Stimulated activated memory B cell treated with anti-CD40 and anti-IgM and Interleukin-4, amounts not matched to agents 10 μg/mL and 1 μg/mL and 100 μg/mL, for 72 hours (primary cell): Measurements from ENCODE around the gene BPIFB2.
A peak's percentile ranks its signal among the peaks of the same experiment; 100 is the strongest.
"Not testable (repeated sequence)": the region's sequence is repeated elsewhere in the genome, so short reads cannot be mapped to it uniquely, and the experiment has no call there.

Experiments
- ATAC-seq: fragments of 150-1000 bp; cut with Tn5 transposase; 2 replicates; pipeline ENCODE4 v1.10.0; 2021
- H3K27ac Mint-ChIP-seq: one replicate; pipeline ENCODE4 v1.8.0; 2022; ENCODE audit warnings: mild to moderate bottlenecking, mixed read lengths
- H3K27me3 Mint-ChIP-seq: one replicate; pipeline ENCODE4 v1.8.0; 2022; ENCODE audit warnings: mixed read lengths
- H3K36me3 Mint-ChIP-seq: one replicate; pipeline ENCODE4 v1.8.0; 2022; ENCODE audit warnings: mixed read lengths
- H3K4me1 Mint-ChIP-seq: one replicate; pipeline ENCODE4 v1.8.0; 2022; ENCODE audit warnings: mixed read lengths
- H3K4me3 Mint-ChIP-seq: one replicate; pipeline ENCODE4 v1.8.0; 2022; ENCODE audit warnings: mild to moderate bottlenecking, moderate library complexity, mixed read lengths
- H3K9me3 Mint-ChIP-seq: one replicate; pipeline ENCODE4 v1.8.0; 2022; ENCODE audit warnings: mixed read lengths

The BPIFB2 gene, protein sequence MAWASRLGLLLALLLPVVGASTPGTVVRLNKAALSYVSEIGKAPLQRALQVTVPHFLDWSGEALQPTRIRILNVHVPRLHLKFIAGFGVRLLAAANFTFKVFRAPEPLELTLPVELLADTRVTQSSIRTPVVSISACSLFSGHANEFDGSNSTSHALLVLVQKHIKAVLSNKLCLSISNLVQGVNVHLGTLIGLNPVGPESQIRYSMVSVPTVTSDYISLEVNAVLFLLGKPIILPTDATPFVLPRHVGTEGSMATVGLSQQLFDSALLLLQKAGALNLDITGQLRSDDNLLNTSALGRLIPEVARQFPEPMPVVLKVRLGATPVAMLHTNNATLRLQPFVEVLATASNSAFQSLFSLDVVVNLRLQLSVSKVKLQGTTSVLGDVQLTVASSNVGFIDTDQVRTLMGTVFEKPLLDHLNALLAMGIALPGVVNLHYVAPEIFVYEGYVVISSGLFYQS

DNA sequence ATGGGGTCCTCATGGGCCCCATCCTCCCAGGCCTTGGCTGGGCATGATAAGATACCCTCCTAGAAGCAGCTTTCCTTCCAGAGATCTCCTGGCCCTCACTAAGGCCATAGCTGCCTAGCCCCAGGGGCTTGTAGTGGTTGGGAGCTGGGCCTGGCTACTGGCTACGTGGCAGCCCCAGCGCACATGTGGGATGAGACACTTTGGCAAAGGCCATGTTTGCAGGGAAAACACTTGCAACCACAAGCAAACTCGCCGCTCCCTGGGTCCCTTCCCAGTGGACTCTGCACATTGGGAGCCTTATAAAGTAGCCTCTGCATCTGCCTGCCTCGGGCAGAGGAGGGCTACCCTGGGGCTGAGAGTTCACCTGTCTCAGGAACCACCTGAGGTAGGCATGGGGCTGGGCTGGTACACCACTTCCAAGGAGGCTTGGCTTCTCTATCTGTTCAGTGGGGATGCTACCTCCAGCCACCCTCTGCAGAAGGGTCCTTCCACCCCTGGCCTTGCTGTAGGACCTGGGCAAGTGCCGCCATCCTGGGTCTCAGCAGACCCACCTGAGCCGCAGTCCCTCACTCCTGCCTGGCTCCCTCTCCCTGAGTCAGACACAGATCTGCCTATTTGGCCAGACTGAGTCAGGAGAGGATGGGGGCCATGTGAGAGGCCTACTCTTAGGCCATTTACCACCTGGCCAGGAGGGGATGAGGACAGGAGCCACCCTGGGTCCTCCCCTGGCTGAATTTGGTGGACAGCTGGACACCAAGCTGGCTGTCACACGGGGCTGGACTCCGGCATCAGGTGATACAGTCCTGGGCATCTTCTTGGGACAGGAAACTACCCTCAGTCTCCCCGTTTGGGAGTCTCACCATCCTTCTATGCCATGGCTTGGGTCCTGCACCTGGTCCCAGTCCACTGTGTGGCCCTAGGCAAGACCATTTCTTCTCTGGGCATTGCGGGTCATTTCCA, at the start of gene BPIFB2:
Gene BPIFB2, plus strand, starts transcription at position 329 of the 960 bp plus-strand sequence. CDS start 871 bp downstream, outside the sequence.
- H3K9me3 Mint-ChIP-seq: peaks cover 4% of the 10 kb centered on the region
- H3K4me3 Mint-ChIP-seq: no peak within 1 kb of the TSS
- no peak for ATAC-seq
- peaks cover 5% of the 10 kb centered on the region for H3K36me3 Mint-ChIP-seq
- H3K27me3 Mint-ChIP-seq: no peaks in the 10 kb centered on the region
- no peak within 1 kb of the TSS for H3K27ac Mint-ChIP-seq
- H3K4me1 Mint-ChIP-seq: peaks cover 8% of the 10 kb centered on the region

DNA sequence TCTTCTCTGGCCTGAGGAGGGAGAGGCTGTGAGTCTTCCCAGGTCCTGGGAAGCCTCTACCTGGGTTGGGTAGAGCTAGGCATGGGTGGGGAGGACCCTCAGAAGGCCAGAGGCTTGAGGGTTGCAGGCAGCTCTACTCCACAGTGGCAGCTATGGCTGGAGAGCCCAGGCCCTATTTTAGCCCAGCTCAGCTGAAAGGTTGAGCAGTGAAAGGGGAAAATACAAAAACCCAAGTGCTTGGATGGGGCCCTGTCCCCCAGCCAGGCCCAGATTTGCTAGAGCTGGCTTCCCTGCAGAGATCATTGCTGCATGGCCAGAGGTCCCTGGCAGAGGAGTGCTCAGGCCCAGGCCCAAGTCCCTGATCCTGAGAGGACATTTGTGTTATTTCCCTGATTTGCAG, 48.9 kb upstream of the BPIFB2 start:
- no peak for ATAC-seq
- Mint-ChIP-seq H3K36me3 (peaks cover 25% of the 10 kb centered on the region), H3K27me3 (peaks cover 9% of the 10 kb centered on the region), H3K9me3 (peaks cover 20% of the 10 kb centered on the region), H3K4me3 (no peak overlapping the region), H3K27ac (no peak overlapping the region), H3K4me1 (no peaks in the 10 kb centered on the region)

DNA sequence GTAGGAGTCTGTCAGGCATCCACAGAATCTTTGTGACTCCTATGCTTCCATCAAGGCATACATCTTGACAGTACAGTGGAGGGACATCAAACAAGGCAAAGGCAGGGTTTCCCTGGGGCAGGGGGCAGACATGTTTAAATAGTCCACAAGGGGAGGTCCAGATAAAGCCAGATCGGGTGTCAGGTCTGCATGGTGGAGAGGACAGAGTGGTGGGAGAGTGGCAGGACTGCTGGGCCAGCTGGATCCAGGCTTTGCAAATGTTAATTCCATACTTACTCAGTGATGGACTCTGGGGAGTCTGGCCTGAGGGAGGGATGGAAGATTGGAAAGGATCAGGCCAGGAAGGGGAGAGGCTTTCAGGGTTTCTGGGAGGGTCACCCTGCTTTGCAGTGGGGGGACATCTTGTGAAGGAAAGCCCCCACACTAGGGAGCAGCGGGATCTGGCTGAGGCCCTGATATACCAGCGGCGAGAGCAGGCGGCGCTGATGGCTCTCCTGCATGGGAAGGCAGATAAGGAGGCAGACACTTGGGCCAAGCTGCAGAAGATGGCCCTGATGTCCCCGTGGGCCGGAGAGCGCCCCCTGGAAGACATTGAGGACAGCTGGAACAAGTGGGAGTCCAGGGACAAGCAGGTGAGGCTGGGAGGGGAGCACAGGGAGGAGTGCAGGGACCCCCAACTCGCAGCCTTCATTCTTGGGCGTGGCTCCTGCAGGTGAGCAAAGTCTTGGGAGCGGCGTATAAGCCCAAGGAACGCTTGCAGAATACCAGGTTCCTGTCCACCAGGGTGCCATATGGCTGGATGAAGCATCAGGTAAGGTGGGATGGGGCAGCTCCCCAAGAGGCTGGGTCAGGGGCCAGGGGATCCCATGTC, 47.9 kb upstream of the BPIFB2 start:
- Mint-ChIP-seq H3K4me1 (no peaks in the 10 kb centered on the region), H3K9me3 (peaks cover 20% of the 10 kb centered on the region), H3K27ac (no peak overlapping the region), H3K36me3 (peaks cover 25% of the 10 kb centered on the region), H3K27me3 (peaks cover 9% of the 10 kb centered on the region), H3K4me3 (no peak overlapping the region)
- ATAC-seq: no peak

DNA sequence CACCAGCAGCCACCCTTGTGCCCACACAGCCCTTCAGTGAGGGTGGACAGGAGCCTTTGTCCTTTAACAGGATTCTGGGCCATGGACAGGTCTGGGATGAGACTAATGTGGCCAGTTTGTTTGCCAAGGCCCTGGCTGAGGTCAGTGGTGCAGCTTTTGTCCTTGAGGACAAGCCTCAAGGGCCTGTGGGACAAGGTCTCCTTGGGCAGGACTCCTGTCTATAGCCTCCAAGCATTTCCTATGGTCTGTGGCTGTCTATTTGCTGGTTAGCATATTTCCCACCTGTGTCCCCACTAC, 47.3 kb upstream of the BPIFB2 start:
- H3K27me3 Mint-ChIP-seq: peaks cover 9% of the 10 kb centered on the region
- no peak overlapping the region for H3K27ac Mint-ChIP-seq
- ATAC-seq: no peak
- no peaks in the 10 kb centered on the region for H3K4me1 Mint-ChIP-seq
- H3K9me3 Mint-ChIP-seq: peaks cover 20% of the 10 kb centered on the region
- no peak overlapping the region for H3K4me3 Mint-ChIP-seq
- peaks cover 25% of the 10 kb centered on the region for H3K36me3 Mint-ChIP-seq

DNA sequence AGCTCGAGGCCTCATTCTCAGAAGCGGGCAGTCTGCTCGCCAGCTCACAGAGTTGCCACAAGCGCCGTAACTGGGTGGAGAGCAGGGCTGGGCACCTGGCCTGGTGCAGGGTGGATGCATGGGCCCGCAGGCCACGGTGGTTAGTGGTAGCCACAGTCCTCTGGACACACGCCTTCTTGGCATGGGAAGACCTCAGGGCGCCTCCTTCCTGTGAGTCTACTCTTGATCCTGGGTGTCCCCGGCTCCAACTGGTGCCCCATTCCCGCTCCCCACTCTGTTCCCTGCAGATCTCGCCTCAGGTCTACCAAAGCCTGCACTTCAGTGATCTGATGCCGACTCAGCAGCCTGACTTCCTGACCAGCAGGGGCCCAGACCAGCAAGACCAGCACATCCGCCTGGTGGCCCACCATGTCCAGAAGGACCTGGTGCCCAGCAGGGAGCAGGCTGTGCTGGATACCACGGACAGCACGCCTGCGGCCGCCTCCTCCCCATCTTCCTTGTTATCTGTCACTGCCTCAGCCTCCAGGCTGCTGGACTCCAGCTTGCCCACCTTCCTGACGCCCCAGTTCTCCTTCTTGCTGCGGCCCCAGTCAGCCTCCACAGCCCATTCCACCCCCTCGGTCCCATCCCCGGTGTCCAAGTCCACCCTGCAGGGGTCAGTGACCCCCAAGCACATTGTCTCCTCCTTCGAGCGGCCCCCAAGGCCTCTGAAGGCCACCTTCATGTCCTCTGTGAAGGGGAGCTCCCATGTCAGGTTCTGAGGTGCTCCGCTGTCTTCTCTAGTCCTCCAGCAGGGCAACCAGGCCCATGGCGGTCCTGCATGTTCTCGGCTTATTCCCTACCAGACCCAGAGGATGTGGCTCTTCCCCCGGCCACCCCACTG, 46.4 kb upstream of the BPIFB2 start:
- H3K4me3 Mint-ChIP-seq: no peak overlapping the region

DNA sequence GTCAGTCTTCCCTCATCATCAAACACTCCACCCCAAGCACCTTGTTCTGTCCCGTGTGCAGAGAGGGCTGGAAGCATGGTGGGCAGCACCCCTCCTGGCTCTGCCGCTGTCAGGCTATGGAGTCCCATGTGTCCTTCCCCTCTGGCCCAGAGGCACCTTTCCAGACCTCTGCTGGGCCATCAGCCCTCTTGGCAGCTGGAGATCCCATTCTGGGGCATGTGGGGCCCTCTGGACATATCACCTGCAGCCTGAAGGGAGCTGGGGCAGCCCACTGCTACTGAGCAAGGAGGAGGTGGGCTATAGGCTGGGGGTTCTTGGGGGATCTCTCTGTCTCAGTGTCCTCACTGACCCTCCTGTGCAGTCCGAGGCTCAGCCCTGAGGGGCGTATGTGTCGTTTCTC, 45.5 kb upstream of the BPIFB2 start:
- H3K4me1 Mint-ChIP-seq: peaks cover 13% of the 10 kb centered on the region
- H3K9me3 Mint-ChIP-seq: peaks cover 16% of the 10 kb centered on the region
- peaks cover 9% of the 10 kb centered on the region for H3K27me3 Mint-ChIP-seq
- no peak for ATAC-seq
- no peak overlapping the region for H3K27ac Mint-ChIP-seq
- no peak overlapping the region for H3K4me3 Mint-ChIP-seq
- peaks cover 18% of the 10 kb centered on the region for H3K36me3 Mint-ChIP-seq

More for the DNA sequence above, 46.4 kb upstream of the BPIFB2 start:
- peaks cover 9% of the 10 kb centered on the region for H3K27me3 Mint-ChIP-seq
- peaks cover 20% of the 10 kb centered on the region for H3K9me3 Mint-ChIP-seq
- no peak overlapping the region for H3K27ac Mint-ChIP-seq
- H3K4me1 Mint-ChIP-seq: peaks cover 3% of the 10 kb centered on the region
- H3K36me3 Mint-ChIP-seq: peaks cover 25% of the 10 kb centered on the region
- peak; percentile 11 for ATAC-seq

DNA sequence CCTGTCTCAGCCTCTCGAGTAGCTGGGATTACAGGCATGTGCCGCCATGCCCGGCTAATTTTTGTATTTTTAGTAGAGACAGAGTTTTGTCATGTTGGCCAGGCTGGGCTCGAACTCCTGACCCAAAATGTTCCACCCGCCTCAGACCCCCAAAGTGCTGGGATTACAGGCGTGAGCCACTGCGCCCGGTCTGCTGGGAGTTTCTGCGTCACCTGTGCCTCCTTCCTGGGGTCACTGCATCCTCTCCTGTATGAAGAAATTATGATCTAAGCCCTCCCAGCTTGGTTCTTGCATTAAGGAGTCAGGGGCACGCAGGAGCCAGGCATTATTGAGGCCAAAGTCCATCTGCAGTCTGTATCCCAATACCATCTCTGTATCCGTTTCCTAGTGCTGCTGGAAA, 44.9 kb upstream of the BPIFB2 start:
- ATAC-seq, H3K27ac Mint-ChIP-seq: not testable (repeated sequence)
- H3K9me3 Mint-ChIP-seq: peaks cover 13% of the 10 kb centered on the region

DNA sequence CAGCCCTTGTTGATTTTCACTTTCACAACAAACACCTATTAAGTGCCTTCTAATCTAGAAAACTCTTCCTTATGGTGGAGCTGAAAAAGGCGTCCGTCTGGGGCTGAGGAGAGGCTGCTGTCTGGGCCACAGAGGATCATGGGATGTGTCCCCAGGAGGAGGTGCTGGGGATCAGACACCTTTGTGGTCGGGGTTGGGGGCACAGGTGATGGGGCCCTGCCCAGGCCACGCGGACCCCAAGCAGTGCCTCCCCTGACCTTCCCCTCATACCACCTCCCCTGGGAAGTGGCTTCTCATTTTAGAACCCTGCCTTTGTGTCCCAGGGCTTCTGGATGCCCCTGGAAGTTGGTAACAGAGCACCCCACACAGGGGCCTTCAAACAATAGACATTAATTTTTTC, 44.3 kb upstream of the BPIFB2 start:
- peaks cover 10% of the 10 kb centered on the region for H3K36me3 Mint-ChIP-seq
- H3K4me1 Mint-ChIP-seq: peaks cover 23% of the 10 kb centered on the region
- H3K27ac Mint-ChIP-seq: no peak overlapping the region
- H3K9me3 Mint-ChIP-seq: peaks cover 9% of the 10 kb centered on the region
- no peak for ATAC-seq
- peaks cover 9% of the 10 kb centered on the region for H3K27me3 Mint-ChIP-seq
- H3K4me3 Mint-ChIP-seq: no peak overlapping the region

More for the DNA sequence above, 44.9 kb upstream of the BPIFB2 start:
- peaks cover 15% of the 10 kb centered on the region for H3K36me3 Mint-ChIP-seq
- not testable (repeated sequence) for H3K4me3 Mint-ChIP-seq, H3K27me3 Mint-ChIP-seq
- H3K4me1 Mint-ChIP-seq: peaks cover 19% of the 10 kb centered on the region

DNA sequence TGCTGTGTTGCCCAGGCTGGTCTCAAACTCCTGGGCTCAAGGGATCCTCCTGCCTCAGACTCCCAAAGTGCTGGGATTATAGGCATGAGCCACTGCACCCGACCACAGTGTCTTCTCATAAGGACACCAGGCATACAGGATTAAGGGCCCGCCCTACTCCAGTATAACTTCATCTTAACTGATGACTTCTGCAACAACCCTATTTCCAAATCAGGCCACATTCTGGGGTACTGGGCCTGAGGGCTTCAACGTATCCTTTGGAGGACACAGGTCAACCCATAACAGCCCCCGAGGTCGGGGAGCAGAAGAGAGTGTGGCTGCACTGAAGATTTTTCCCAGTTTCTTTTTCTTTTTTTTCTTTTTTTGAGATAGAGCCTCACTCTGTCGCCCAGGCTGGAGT, 42.9 kb upstream of the BPIFB2 start:
- Mint-ChIP-seq H3K4me1 (peaks cover 30% of the 10 kb centered on the region), H3K36me3 (no peaks in the 10 kb centered on the region), H3K4me3 (no peak overlapping the region), H3K27ac (no peak overlapping the region), H3K27me3 (peaks cover 1% of the 10 kb centered on the region), H3K9me3 (no peaks in the 10 kb centered on the region)
- no peak for ATAC-seq

DNA sequence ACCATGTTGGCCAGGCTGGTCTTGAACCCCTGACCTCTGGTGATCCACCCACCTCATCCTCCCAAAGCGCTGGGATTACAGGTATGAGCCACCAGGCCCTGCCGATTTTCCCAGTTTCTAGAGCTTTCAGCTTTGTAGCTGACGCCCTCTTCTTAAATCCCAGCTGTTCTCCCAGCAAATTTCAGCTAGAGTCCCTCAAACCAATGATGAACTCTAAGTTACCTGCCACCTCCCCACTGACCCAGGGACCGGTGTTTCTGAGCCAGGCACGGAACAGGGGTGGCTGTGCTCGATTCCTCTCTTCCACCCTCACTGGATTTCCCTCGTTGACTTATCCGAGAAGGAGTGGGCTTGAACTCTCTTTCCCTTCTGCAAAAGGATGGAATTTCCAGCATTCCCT, 42.4 kb upstream of the BPIFB2 start:
- H3K9me3 Mint-ChIP-seq: no peaks in the 10 kb centered on the region
- H3K4me3 Mint-ChIP-seq: no peak overlapping the region
- no peak overlapping the region for H3K27ac Mint-ChIP-seq
- ATAC-seq: no peak
- H3K36me3 Mint-ChIP-seq: no peaks in the 10 kb centered on the region
- H3K4me1 Mint-ChIP-seq: peaks cover 35% of the 10 kb centered on the region
- H3K27me3 Mint-ChIP-seq: no peaks in the 10 kb centered on the region

DNA sequence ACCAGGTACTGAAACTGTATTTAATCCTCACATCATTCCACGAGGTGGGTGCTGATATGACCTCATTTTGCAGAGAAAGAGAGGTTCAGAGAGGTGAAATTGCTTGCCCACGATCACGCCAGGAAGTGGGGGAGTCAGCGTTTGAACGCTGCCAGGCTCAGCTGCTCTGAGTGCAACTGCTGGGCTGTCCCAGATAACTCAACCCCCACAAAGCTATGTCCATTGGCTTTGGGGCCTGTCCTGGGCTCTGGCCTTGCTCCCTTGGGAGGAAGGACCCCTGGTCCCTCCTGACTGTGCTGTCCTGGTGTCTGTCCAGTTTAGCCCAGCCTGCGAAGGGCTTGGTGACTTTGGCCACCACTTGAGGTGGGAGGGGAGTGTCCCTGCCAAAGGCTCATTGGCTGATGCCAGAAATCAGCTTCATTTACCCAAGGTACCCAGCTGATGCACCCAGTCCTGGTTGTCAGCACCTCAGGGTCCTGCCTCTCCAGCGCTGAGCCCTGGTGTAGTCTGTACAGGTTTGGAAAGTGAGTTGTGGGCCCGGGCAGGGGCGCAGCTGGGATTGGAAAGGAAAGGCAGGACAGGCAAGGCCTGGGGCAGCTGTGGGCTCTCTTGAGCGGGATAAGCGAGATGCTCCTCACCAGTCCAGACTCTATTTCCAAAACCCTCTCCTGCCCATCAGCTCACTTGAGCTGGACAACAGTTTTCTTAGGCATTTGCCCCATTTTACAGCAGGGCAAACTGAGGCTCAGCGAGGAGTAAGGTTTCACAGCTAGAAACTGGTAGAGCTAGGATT, 41.7 kb upstream of the BPIFB2 start:
- ATAC-seq: no peak
- peak overlapping the region; percentile 73 for H3K27ac Mint-ChIP-seq
- peaks cover 38% of the 10 kb centered on the region for H3K4me1 Mint-ChIP-seq
- H3K27me3 Mint-ChIP-seq: no peaks in the 10 kb centered on the region
- H3K9me3 Mint-ChIP-seq: no peaks in the 10 kb centered on the region
- no peak overlapping the region for H3K4me3 Mint-ChIP-seq
- H3K36me3 Mint-ChIP-seq: no peaks in the 10 kb centered on the region

DNA sequence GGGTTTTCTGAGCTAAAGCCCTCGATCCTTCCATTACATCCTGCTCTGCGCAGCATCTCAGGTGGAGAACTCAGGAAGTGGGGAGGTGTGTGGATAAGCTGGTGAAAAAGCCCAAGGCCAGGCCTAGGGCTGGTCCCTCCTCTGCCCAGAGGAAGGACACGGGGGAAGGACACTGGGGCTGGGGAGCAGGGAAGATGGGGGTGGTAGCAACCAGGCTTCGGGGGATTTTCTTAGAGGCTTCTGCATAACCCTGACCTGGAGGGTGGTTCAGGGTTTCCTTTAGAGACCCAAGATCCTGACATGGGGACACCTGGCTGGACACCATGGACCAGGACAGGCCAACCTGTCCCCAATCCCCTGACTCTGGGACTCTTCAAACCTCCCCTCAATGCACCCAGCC, 41.1 kb upstream of the BPIFB2 start:
- Mint-ChIP-seq H3K36me3 (no peaks in the 10 kb centered on the region), H3K4me3 (no peak overlapping the region), H3K27me3 (no peaks in the 10 kb centered on the region), H3K4me1 (peaks cover 38% of the 10 kb centered on the region), H3K27ac (peak overlapping the region; percentile 73), H3K9me3 (no peaks in the 10 kb centered on the region)
- no peak for ATAC-seq

DNA sequence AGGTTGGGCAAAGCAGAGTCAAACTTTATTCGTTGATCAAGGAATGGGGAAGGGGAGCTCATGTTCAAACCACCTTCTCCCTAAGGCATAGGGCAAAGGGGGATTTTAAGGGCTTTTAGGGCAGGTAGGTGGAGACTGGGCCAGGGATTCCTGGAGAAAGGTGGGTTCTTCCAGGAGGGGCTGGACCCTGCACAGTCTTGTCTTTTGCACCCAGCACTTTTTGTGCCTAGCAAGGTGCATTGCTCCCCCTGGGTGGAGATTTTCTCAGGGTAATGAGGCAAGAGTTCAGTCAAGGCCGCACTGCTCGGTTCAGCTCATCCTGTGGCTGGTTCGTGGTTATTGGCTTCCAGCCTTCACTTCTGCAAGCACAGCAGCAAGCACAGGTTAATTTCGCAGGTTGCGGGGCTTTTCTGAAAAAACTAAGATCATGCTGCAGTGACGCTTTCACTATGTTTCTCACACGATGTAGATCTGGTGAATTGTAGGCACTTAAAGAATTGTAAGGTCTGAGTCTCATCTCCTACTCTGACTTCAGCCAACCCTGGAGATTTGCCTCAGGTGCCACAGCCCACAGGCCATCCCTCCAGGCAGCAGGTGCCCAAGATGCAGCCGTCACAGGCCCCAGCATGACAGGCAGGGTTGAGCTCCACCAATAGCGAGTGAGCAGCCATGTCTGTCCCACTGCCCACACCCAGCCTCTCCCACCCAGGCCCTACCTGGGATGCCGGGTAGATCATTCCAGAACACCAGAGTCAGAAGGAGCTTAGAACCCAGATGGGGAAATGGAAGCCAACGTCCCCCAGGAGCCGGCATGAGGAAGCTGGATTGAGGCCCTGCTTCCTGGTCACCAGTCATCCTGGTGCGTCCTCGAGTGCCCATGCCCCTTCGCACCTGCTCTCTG, 40.4 kb upstream of the BPIFB2 start:
- Mint-ChIP-seq H3K9me3 (no peaks in the 10 kb centered on the region), H3K4me1 (peaks cover 38% of the 10 kb centered on the region), H3K4me3 (no peak overlapping the region), H3K27ac (peak overlapping the region; percentile 73), H3K36me3 (no peaks in the 10 kb centered on the region), H3K27me3 (no peaks in the 10 kb centered on the region)
- peak; percentile 73 for ATAC-seq
